Tibial artery (tissue), 4 donors: ENCODE results near the gene PPFIA4.

ENCODE experiments used
- DNase-seq, 2 donors: peaks; one replicate each; pipeline ENCODE4 v3.0.0-alpha.2; 2019
- H3K27ac ChIP-seq, 2 donors: fragments of 200-600 bp; sonication (generic) in 1 of 2; 1 replicate in 1 of 2; 2 replicates in 1 of 2; pipeline ENCODE4 v1.5.1; 2018 to 2019; ENCODE audit warnings: mild to moderate bottlenecking in 1 of 2
- H3K27me3 ChIP-seq, 2 donors: fragments of 200-600 bp; sonication (generic) in 1 of 2; one replicate each; pipeline versions ENCODE4 v1.5.1 to v1.6.0; 2016 to 2019
- H3K36me3 ChIP-seq, 3 donors: fragments of 200-600 bp; sonication (generic) in 2 of 3; one replicate each; pipeline ENCODE4 v1.5.1; 2016 to 2019; ENCODE audit warnings: mild to moderate bottlenecking in 2 of 3
- H3K4me1 ChIP-seq, 4 donors: fragments of 200-600 bp; sonication (generic) in 2 of 4; 1 replicate in 3 of 4; 2 replicates in 1 of 4; pipeline ENCODE4 v1.5.1; 2016 to 2019
- H3K4me3 ChIP-seq, 2 donors: fragments of 200-600 bp; sonication (generic) in 1 of 2; 1 replicate in 1 of 2; 2 replicates in 1 of 2; pipeline ENCODE4 v1.5.1; 2018 to 2019; ENCODE audit warnings: mild to moderate bottlenecking in 2 of 2
- H3K9me3 ChIP-seq, 3 donors: fragments of 200-600 bp; sonication (generic) in 1 of 3; one replicate each; pipeline ENCODE4 v1.5.1; 2016 to 2019
- intact Hi-C: fragments of 100-400 bp; cut with DNase I; formaldehyde crosslinking; loops from one replicate; pipeline ENCODE4 v1.15.0; 2023; ENCODE audit warnings: low total_unique reads
- TF ChIP-seq, protein P1 (sequence below), 2 experiments: fragments of 200-600 bp in 1 of 2; fragments of 450-650 bp in 1 of 2; IDR thresholded peaks; one replicate each; pipeline ENCODE4 v1.5.1; 2017 to 2019; ENCODE audit warnings: antibody characterized with exemption in 2 of 2, mild to moderate bottlenecking in 1 of 2, moderate library complexity in 1 of 2

PPFIA4 gene

DNA sequence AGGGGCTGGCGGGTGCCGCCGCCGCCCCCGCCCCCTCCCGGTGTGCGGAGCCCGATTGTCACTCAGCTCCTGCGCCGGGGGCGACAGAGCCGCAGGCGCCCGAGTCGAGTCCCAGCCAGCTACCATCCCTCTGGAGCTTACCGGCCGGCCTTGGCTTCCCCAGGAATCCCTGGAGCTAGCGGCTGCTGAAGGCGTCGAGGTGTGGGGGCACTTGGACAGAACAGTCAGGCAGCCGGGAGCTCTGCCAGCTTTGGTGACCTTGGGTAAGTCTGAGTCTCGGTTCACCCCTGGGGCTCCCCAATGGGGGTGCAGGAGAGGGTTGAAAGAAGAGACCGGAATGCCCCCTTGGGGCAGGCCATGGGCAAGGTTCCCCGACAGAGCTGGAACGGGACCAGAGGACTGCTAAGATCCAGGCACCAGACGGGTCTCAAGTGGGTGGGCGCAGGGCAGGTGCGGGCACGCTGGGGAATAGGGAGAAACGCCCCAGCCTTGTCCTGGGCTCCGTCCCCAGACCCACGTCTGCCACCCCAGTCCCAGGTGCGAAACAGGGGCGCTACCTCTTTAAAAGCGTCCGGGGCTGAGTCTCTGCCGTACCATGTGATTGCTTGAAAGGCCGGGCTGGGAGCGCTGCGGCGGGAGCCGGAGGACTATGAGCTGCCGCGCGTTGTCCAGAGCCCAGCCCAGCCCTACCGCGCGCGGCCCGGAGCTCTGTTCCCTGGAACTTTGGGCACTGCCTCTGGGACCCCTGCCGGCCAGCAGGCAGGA is 101.6 kb downstream of the PPFIA4 start, which contains the start of gene ADORA1:
ADORA1 (plus strand) TSS at position 61 of the 765 bp plus-strand sequence. CDS start 1,116 bp downstream, outside the sequence.
- intact Hi-C loops, result no loop called here
- TF ChIP-seq, protein P1, sequence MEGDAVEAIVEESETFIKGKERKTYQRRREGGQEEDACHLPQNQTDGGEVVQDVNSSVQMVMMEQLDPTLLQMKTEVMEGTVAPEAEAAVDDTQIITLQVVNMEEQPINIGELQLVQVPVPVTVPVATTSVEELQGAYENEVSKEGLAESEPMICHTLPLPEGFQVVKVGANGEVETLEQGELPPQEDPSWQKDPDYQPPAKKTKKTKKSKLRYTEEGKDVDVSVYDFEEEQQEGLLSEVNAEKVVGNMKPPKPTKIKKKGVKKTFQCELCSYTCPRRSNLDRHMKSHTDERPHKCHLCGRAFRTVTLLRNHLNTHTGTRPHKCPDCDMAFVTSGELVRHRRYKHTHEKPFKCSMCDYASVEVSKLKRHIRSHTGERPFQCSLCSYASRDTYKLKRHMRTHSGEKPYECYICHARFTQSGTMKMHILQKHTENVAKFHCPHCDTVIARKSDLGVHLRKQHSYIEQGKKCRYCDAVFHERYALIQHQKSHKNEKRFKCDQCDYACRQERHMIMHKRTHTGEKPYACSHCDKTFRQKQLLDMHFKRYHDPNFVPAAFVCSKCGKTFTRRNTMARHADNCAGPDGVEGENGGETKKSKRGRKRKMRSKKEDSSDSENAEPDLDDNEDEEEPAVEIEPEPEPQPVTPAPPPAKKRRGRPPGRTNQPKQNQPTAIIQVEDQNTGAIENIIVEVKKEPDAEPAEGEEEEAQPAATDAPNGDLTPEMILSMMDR (IDR thresholded peaks at IDR 0.05), result no peak
- H3K4me1 ChIP-seq, result peaks cover 0 to 39% (median 26%) of the 10 kb centered on the region in 4 donors
- no peaks in the 10 kb centered on the region for H3K9me3 ChIP-seq
- peak within 1 kb of the TSS; percentile 24 to 45 for H3K4me3 ChIP-seq
- DNase-seq, result peak; percentile 58 to 76
- no peaks in the 10 kb centered on the region for H3K36me3 ChIP-seq
- H3K27me3 ChIP-seq, result peaks cover 0 to 39% of the 10 kb centered on the region in 2 donors
- no peak within 1 kb of the TSS for H3K27ac ChIP-seq

DNA sequence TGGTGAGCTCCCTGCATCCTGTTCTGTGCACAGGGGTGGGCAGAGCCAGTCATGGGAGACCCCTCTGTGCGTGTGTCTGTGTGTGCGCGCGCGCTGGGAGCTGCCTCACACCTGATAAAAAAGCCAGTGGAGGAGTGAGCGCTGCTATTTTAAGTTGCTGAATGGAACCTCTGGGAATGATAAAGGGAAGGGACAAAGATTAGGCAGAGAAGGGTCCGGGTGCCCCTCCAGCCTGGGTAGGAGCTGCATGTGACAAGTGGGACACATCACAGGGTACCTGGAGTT is 102.1 kb downstream of the PPFIA4 start:
- Histone ChIP-seq H3K27ac (no peak overlapping the region), H3K4me1 (peaks cover 0 to 41% (median 26%) of the 10 kb centered on the region in 4 donors), H3K27me3 (peaks cover 0 to 33% of the 10 kb centered on the region in 2 donors), H3K9me3 (no peaks in the 10 kb centered on the region), H3K36me3 (no peaks in the 10 kb centered on the region), H3K4me3 (peak overlapping the region; percentile 24 to 45)
- TF ChIP-seq, protein P1 (IDR thresholded peaks at IDR 0.05), result no peak
- intact Hi-C loops, result no loop called here
- DNase-seq, result peak in 1 of 2 donors; percentile 39
